GM19043 (cell line): ENCODE results near the gene TMTC2.
A peak's percentile ranks its signal among the peaks of the same experiment; 100 is the strongest.
"Not testable (repeated sequence)": the region's sequence is repeated elsewhere in the genome, so short reads cannot be mapped to it uniquely, and the experiment has no call there.

ENCODE experiments used
- ATAC-seq: cut with Tn5 transposase; IDR thresholded peaks from one replicate; pipeline ENCODE4 v1.9.1; 2021; ENCODE audit warnings: low read depth; ENCODE audit not compliant: unreplicated experiment

The TMTC2 gene

GRCh38 chr12:82833481-82833880 lies 146.8 kb downstream of the TMTC2 start:
- no peak for ATAC-seq

- ATAC-seq = no peak
Measured at GRCh38 chr12:82835217-82835616, 148.5 kb downstream of the TMTC2 start.

GRCh38 chr12:82838131-82838551 lies 151.4 kb downstream of the TMTC2 start:
- ATAC-seq = no peak

GRCh38 chr12:82838827-82839226 lies 152.1 kb downstream of the TMTC2 start:
- ATAC-seq = no peak

- ATAC-seq = no peak
Measured at GRCh38 chr12:82839796-82840195, 153.1 kb downstream of the TMTC2 start.

- ATAC-seq = no peak
Measured at GRCh38 chr12:82841487-82841904, 154.8 kb downstream of the TMTC2 start.

- no peak for ATAC-seq
Measured at GRCh38 chr12:82842480-82842879, 155.8 kb downstream of the TMTC2 start.

- ATAC-seq = not testable (repeated sequence)
Measured at GRCh38 chr12:82845076-82845475, 158.4 kb downstream of the TMTC2 start.

GRCh38 chr12:82848845-82849244 lies 162.1 kb downstream of the TMTC2 start:
- no peak for ATAC-seq

GRCh38 chr12:82852529-82852928 lies 165.8 kb downstream of the TMTC2 start:
- no peak for ATAC-seq

GRCh38 chr12:82855872-82856271 lies 169.2 kb downstream of the TMTC2 start:
- ATAC-seq = peak; percentile 85

- no peak for ATAC-seq
Measured at GRCh38 chr12:82857276-82857675, 170.6 kb downstream of the TMTC2 start.

GRCh38 chr12:82857911-82858533 lies 171.3 kb downstream of the TMTC2 start:
- no peak for ATAC-seq

GRCh38 chr12:82858534-82858917 lies 171.8 kb downstream of the TMTC2 start:
- ATAC-seq = no peak

GRCh38 chr12:82862069-82862841 lies 175.5 kb downstream of the TMTC2 start:
- ATAC-seq = no peak

- no peak for ATAC-seq
Measured at GRCh38 chr12:82862876-82863649, 176.4 kb downstream of the TMTC2 start.

- ATAC-seq = no peak
Measured at GRCh38 chr12:82866227-82866775, 179.6 kb downstream of the TMTC2 start.

GRCh38 chr12:82866946-82867345 lies 180.2 kb downstream of the TMTC2 start:
- ATAC-seq = no peak

GRCh38 chr12:82867762-82868500 lies 181.2 kb downstream of the TMTC2 start:
- no peak for ATAC-seq

- no peak for ATAC-seq
Measured at GRCh38 chr12:82870771-82871377, 184.2 kb downstream of the TMTC2 start.
